Panc1 (cell line): ENCODE results near the gene PHF21A. TPM values are rescaled to one million over a fixed set of nuclear protein-coding genes. Genes with fewer than 3 reads are reported as not detected.
A peak's percentile ranks its signal among the peaks of the same experiment; 100 is the strongest.
"Not testable (repeated sequence)": the region's sequence is repeated elsewhere in the genome, so short reads cannot be mapped to it uniquely, and the experiment has no call there.

Experiments
- ATAC-seq: fragments of 200-7000 bp; cut with Tn5 transposase; 2 replicates; pipeline ENCODE4 v1.9.1; 2020; ENCODE audit warnings: mild to moderate bottlenecking, moderate library complexity
- BruUV-seq: library from RNA; stranded (reverse); fragments of 400-500 nt; replicated peaks from 2 replicates; lab custom pipeline; 2021; lab: Mats Ljungman, UMichigan
- CTCF ChIA-PET: fragments of 300-600 bp; sonication (Branson Sonifier 250); formaldehyde crosslinking; loops from one replicate; lab custom pipeline; 2022; ENCODE audit warnings: antibody characterized with exemption; lab: Charles Lee
- POLR2A ChIA-PET: fragments of 300-600 bp; sonication (Branson Sonifier 250); formaldehyde crosslinking; loops from one replicate; lab custom pipeline; 2022; ENCODE audit warnings: antibody characterized with exemption; lab: Charles Lee
- DNase-seq: peaks from one replicate; pipeline ENCODE4 v3.0.0-alpha.2; 2010; ENCODE audit warnings: low read depth, low spot score
- H3K27ac ChIP-seq: 2 replicates; pipeline ENCODE4 v1.5.1; 2011; ENCODE audit warnings: mild to moderate bottlenecking, low read length, inconsistent platforms
- H3K27me3 ChIP-seq: fragments of 200-500 bp; sonication (Bioruptor generic); 2 replicates; pipeline ENCODE4 v1.6.0; 2014; ENCODE audit warnings: low read length, inconsistent platforms; ENCODE audit not compliant: control insufficient read depth, insufficient read depth
- H3K36me3 ChIP-seq: fragments of 200-500 bp; sonication (Bioruptor generic); 2 replicates; pipeline ENCODE4 v1.5.1; 2014; ENCODE audit warnings: inconsistent platforms, mild to moderate bottlenecking, low read length, moderate library complexity; ENCODE audit not compliant: control insufficient read depth, insufficient read depth
- H3K4me1 ChIP-seq: 2 replicates; pipeline ENCODE4 v1.5.1; 2011; ENCODE audit warnings: inconsistent platforms, mild to moderate bottlenecking, low read length, moderate library complexity; ENCODE audit not compliant: control insufficient read depth, insufficient read depth
- H3K4me3 ChIP-seq, 2 experiments: 2 replicates each; pipeline ENCODE4 v1.5.1; 2011 to 2012; ENCODE audit warnings: low read depth in 2 of 2, low read length in 2 of 2, mild to moderate bottlenecking in 2 of 2, inconsistent platforms in 1 of 2, moderate library complexity in 1 of 2
- H3K9me3 ChIP-seq: fragments of 200-500 bp; sonication (Bioruptor generic); 2 replicates; pipeline ENCODE4 v1.5.1; 2014; ENCODE audit warnings: low read depth, mild to moderate bottlenecking, inconsistent platforms, low read length, moderate library complexity; ENCODE audit not compliant: control insufficient read depth, insufficient read depth
- POLR2AphosphoS5 ChIP-seq: IDR thresholded peaks from 2 replicates; pipeline ENCODE4 v1.6.1; 2012; ENCODE audit warnings: mild to moderate bottlenecking, low read depth, low read length, moderate library complexity
- SIN3A ChIP-seq: IDR thresholded peaks from 2 replicates; pipeline ENCODE4 v1.6.1; 2012; ENCODE audit warnings: low read depth, mild to moderate bottlenecking, low read length, moderate library complexity, borderline replicate concordance; ENCODE audit not compliant: insufficient read depth
- TCF7L2 ChIP-seq: IDR thresholded peaks from 2 replicates; pipeline ENCODE4 v1.6.1; 2011; ENCODE audit warnings: mild to moderate bottlenecking, low read depth, low read length, inconsistent platforms
- in situ Hi-C: cut with HindIII; loops from 2 replicates; pipeline ENCODE4 v1.10.0; 2016; ENCODE audit warnings: low sequenced_read_pairs, low pct_unique_long_range_greater_than_20kb
- intact Hi-C: fragments of 100-400 bp; cut with micrococcal nuclease; formaldehyde crosslinking; loops from one replicate; pipeline ENCODE4 v1.10.0; 2022; ENCODE audit not compliant: unreplicated experiment
- total RNA-seq: library from RNA; stranded (reverse); gene quantifications from one replicate; pipeline ENCODE4 v1.2.1, GENCODE V29; 2021; ENCODE audit not compliant: unreplicated experiment
- TF ChIP-seq, protein P1 (sequence below): fragments of 450-650 bp; IDR thresholded peaks from 2 replicates; pipeline ENCODE4 v1.5.1; 2017; ENCODE audit warnings: mild to moderate bottlenecking
- TF ChIP-seq, protein P2 (sequence below), 2 experiments: IDR thresholded peaks; 2 replicates each; pipeline ENCODE4 v1.6.1; 2011 to 2012; ENCODE audit warnings: low read depth in 2 of 2, control low read depth in 1 of 2, low read length in 1 of 2, mild to moderate bottlenecking in 1 of 2, moderate library complexity in 1 of 2; ENCODE audit not compliant: insufficient read depth in 1 of 2

PHF21A gene
- total RNA-seq, 1 experiment from 2014 or later: 45.7 TPM

DNA sequence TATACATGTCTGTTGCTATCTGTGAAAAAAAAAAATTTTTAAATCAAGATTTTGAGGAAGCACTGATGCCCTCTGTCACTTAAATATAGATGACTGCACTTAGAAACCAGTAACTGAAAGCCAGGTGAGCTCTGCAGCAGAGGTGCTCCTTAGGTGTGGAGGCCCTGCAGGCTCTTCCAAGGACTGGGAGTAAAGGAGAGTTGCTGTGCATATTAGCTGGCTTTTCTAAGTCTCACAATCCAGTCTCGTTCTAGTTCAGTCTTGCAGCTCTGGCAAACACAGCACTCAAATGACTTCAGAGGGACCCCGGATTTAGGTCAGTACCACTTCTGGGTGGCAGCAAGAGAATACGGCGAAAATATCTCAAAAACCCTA is 137.8 kb downstream of the PHF21A start:
- DNase-seq (no peak), ATAC-seq (no peak)
- Histone ChIP-seq H3K27ac (no peak overlapping the region), H3K36me3 (no peaks in the 10 kb centered on the region), H3K27me3 (no peaks in the 10 kb centered on the region), H3K9me3 (no peaks in the 10 kb centered on the region), H3K4me1 (peaks cover 8% of the 10 kb centered on the region), H3K4me3 (no peak overlapping the region)
- ChIA-PET POLR2A (no interaction called here), CTCF (interaction anchor here (0.9 to 1.4 kb wide), 2 partner anchors 19 to 23 kb away, joined by 3 read pairs; no protein-coding TSS in a partner anchor)
- intact Hi-C loops (no loop called here), in situ Hi-C loops (no loop called here)
- no TSS peak for BruUV-seq
- TF ChIP-seq POLR2AphosphoS5 (no peak), TCF7L2 (no peak), SIN3A (no peak)
- TF ChIP-seq, protein P1, sequence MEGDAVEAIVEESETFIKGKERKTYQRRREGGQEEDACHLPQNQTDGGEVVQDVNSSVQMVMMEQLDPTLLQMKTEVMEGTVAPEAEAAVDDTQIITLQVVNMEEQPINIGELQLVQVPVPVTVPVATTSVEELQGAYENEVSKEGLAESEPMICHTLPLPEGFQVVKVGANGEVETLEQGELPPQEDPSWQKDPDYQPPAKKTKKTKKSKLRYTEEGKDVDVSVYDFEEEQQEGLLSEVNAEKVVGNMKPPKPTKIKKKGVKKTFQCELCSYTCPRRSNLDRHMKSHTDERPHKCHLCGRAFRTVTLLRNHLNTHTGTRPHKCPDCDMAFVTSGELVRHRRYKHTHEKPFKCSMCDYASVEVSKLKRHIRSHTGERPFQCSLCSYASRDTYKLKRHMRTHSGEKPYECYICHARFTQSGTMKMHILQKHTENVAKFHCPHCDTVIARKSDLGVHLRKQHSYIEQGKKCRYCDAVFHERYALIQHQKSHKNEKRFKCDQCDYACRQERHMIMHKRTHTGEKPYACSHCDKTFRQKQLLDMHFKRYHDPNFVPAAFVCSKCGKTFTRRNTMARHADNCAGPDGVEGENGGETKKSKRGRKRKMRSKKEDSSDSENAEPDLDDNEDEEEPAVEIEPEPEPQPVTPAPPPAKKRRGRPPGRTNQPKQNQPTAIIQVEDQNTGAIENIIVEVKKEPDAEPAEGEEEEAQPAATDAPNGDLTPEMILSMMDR: no peak
- TF ChIP-seq, protein P2, sequence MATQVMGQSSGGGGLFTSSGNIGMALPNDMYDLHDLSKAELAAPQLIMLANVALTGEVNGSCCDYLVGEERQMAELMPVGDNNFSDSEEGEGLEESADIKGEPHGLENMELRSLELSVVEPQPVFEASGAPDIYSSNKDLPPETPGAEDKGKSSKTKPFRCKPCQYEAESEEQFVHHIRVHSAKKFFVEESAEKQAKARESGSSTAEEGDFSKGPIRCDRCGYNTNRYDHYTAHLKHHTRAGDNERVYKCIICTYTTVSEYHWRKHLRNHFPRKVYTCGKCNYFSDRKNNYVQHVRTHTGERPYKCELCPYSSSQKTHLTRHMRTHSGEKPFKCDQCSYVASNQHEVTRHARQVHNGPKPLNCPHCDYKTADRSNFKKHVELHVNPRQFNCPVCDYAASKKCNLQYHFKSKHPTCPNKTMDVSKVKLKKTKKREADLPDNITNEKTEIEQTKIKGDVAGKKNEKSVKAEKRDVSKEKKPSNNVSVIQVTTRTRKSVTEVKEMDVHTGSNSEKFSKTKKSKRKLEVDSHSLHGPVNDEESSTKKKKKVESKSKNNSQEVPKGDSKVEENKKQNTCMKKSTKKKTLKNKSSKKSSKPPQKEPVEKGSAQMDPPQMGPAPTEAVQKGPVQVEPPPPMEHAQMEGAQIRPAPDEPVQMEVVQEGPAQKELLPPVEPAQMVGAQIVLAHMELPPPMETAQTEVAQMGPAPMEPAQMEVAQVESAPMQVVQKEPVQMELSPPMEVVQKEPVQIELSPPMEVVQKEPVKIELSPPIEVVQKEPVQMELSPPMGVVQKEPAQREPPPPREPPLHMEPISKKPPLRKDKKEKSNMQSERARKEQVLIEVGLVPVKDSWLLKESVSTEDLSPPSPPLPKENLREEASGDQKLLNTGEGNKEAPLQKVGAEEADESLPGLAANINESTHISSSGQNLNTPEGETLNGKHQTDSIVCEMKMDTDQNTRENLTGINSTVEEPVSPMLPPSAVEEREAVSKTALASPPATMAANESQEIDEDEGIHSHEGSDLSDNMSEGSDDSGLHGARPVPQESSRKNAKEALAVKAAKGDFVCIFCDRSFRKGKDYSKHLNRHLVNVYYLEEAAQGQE (IDR thresholded peaks at IDR 0.05; ENCODE audit: insufficient read depth in 1 of 2, low read depth in 2 of 2, low read length in 1 of 2): no peak

DNA sequence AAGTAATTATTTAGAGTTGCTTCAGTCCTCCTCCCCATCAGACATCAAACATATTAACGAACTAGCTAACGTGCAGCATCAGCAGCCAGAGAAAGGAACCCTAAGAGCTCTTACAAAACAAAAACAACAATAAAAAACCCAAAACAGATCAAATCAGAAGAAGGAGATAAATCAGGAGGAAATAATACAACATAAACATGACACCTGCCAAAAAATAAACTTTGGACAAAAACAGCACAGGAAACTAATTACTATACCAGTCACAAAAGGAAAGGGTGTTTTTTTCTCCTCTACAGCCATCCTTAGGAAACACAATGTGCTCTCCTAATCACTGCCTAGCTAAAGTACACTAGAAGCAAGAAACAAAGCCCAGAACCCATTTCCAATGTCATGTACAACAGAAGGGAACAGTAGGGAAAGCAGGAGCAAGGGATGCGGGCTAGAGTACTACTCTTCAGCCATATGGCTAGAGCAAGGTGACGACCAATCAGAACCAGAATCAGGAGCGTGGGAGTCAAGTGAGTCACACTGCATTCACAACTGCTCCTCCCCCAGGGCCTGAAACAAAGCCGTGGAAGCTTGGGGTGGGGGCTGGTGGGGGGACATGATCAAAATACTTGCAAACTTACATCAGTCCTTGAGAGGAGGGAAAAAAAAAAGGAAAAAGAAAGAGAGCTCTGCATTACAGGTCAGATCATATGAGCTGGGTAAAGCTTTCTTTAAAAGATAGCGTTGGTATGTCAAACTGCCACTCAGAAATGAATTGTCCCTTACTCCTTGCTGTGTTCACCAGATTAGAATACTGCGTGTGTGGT is 138.4 kb downstream of the PHF21A start:
- no TSS peak for BruUV-seq
- no peak overlapping the region for H3K27ac ChIP-seq
- peaks cover 8% of the 10 kb centered on the region for H3K4me1 ChIP-seq
- no peaks in the 10 kb centered on the region for H3K9me3 ChIP-seq
- ATAC-seq (peak; percentile 58; the same call in 1 of the 2 replicates), DNase-seq (no peak)
- in situ Hi-C loops (no loop called here), intact Hi-C loops (no loop called here)
- no peak overlapping the region for H3K4me3 ChIP-seq
- POLR2A ChIA-PET: interaction anchor here (0.6 kb wide), 1 partner anchor 260 kb away, joined by 3 read pairs; no protein-coding TSS in a partner anchor
- TF ChIP-seq TCF7L2 (no peak), POLR2AphosphoS5 (no peak), SIN3A (no peak)
- TF ChIP-seq, protein P2 (IDR thresholded peaks at IDR 0.05; ENCODE audit: insufficient read depth in 1 of 2, low read depth in 2 of 2, low read length in 1 of 2): no peak
- TF ChIP-seq, protein P1: no peak
- no peaks in the 10 kb centered on the region for H3K27me3 ChIP-seq
- no peaks in the 10 kb centered on the region for H3K36me3 ChIP-seq
- CTCF ChIA-PET: interaction anchor here (0.9 to 1.4 kb wide), 2 partner anchors 18 to 24 kb away, joined by 3 read pairs; no protein-coding TSS in a partner anchor

DNA sequence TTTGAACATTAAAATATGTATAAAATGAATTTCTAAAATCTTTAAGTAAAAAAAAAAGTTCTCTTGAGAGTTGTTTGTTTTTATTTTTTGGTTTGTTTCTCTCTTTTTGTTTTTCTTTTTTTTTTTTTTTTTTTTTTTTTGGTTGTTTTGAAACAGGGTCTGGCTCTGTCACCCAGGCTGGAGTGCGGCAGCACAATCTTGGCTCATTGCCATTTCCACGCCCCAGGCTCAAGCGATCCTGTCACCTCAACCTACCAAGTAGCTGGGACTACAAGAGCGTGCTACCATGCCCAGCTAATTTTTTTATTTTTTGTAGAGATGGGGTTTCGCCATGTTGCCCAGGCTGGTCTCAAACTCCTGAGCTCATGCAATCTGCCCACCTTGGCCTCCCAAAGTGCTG is 139.4 kb downstream of the PHF21A start:
- POLR2A ChIA-PET: interaction anchor here (0.6 kb wide), 2 partner anchors 39 to 261 kb away, joined by 3 to 8 read pairs; no protein-coding TSS in a partner anchor
- H3K4me1 ChIP-seq, in situ Hi-C loops, intact Hi-C loops, BruUV-seq, H3K27me3 ChIP-seq, H3K9me3 ChIP-seq, H3K36me3 ChIP-seq, DNase-seq, ATAC-seq, CTCF ChIA-PET, H3K27ac ChIP-seq, H3K4me3 ChIP-seq: not testable (repeated sequence)
